ENCODE data around the gene JMJD4. TPM values are rescaled to one million over a fixed set of nuclear protein-coding genes. Genes with fewer than 3 reads are reported as not detected.
A peak's percentile ranks its signal among the peaks of the same experiment; 100 is the strongest.

Gene JMJD4
- total RNA-seq, 1 experiment from 2014 or later = 24.4 TPM

DNA sequence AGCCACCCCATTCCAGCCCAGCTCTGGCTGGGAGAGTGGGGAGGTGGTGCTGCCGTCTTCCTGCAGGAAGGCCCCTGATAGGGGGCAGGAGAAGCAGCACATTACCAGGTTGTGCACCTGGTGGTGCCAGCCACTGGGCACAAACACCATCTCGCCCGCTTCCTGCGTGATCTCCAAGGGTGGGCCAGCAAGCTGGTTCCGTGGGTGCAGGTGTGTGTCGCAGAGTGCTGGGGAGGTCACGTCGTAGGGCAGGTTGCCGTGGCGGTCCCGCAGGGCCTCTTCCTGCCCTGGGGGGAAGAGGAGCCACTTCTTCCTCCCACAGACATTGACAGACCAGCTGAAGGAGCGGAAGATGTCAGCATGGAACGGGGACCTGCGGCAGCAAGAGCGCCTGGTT lies 1.8 kb downstream of the JMJD4 start:
- Histone ChIP-seq H2BK20ac (ENCODE audit: low read depth, low read length, poor library complexity, severe bottlenecking) (no peak overlapping the region), H3K9me3 (ENCODE audit: control insufficient read depth, low read depth, low read length) (no peaks in the 10 kb centered on the region), H3K79me2 (ENCODE audit: insufficient read depth, low read length) (peaks cover 4% of the 10 kb centered on the region; the same call in 1 of the 2 replicates), H3K9ac (ENCODE audit: extremely low read depth, insufficient read length, low read length) (no peak overlapping the region), H3K27ac (ENCODE audit: insufficient read length, low read depth, low read length) (no peak overlapping the region), H3K79me1 (ENCODE audit: insufficient read depth, low read depth, low read length, poor library complexity, severe bottlenecking) (no peaks in the 10 kb centered on the region), H2BK120ac (ENCODE audit: low read depth, low read length, poor library complexity, severe bottlenecking) (no peak overlapping the region), H3K56ac (ENCODE audit: insufficient read length, low read depth, low read length) (no peak overlapping the region), H2BK15ac (ENCODE audit: low read depth, low read length) (no peak overlapping the region), H4K20me1 (ENCODE audit: control insufficient read depth, insufficient read depth, insufficient read length) (peaks cover 8% of the 10 kb centered on the region), H3K23ac (ENCODE audit: insufficient read length, low read depth, low read length) (no peak overlapping the region), H4K91ac (ENCODE audit: insufficient read length, low read depth, low read length) (no peak overlapping the region), H3K4me2 (ENCODE audit: insufficient read depth, insufficient read length, low read length) (no peak overlapping the region), H2BK5ac (ENCODE audit: insufficient read length, low read length) (no peak overlapping the region), H3K23me2 (ENCODE audit: insufficient read length, low read depth, low read length, poor library complexity, severe bottlenecking) (peaks cover 23% of the 10 kb centered on the region), H3K18ac (ENCODE audit: insufficient read length, low read depth, low read length) (no peak overlapping the region), H2AK5ac (ENCODE audit: insufficient read length, low read length) (no peak overlapping the region), H2AFZ (ENCODE audit: low read length) (no peak overlapping the region), H3K4me1 (ENCODE audit: insufficient read depth, low read length) (peaks cover 5% of the 10 kb centered on the region; the same call in 1 of the 2 replicates), H4K5ac (ENCODE audit: insufficient read length, low read depth, low read length) (no peak overlapping the region), H3T11ph (ENCODE audit: low read length) (no peak overlapping the region), H3K4ac (ENCODE audit: low read depth, low read length) (no peak overlapping the region), H3K14ac (ENCODE audit: insufficient read depth, low read length) (no peak overlapping the region), H2BK12ac (ENCODE audit: insufficient read length, low read depth, low read length) (no peak overlapping the region), H4K8ac (replicated peaks; ENCODE audit: insufficient read length, low read depth, low read length) (no peak overlapping the region), H3K27me3 (ENCODE audit: insufficient read depth, low read length) (no peaks in the 10 kb centered on the region)
- peaks cover 5 to 20% (median 18%) of the 10 kb centered on the region in 3 experiments; a peak in 6 of 7 replicates for H3K36me3 Mint-ChIP-seq (ENCODE audit: insufficient read depth in 1 of 3, low read depth in 3 of 3)
- WGBS (ENCODE audit: extremely low coverage, insufficient read length, low lambda C conversion rate) = no CpG with 5 or more reads among the region's 15 CpGs
- peak; percentile 19 for DNase-seq
- peak overlapping the region; percentile 71 to 89; a peak in 3 of 5 replicates for H3K4me3 Mint-ChIP-seq
- peaks cover 20 to 35% of the 10 kb centered on the region in 2 experiments for H3K4me1 Mint-ChIP-seq
- no peaks in the 10 kb centered on the region; the same call in 1 of the 2 replicates for H3K27me3 Mint-ChIP-seq (ENCODE audit: low read depth)
- H3K9me3 Mint-ChIP-seq = no peaks in the 10 kb centered on the region
- TF ChIP-seq, protein P1, sequence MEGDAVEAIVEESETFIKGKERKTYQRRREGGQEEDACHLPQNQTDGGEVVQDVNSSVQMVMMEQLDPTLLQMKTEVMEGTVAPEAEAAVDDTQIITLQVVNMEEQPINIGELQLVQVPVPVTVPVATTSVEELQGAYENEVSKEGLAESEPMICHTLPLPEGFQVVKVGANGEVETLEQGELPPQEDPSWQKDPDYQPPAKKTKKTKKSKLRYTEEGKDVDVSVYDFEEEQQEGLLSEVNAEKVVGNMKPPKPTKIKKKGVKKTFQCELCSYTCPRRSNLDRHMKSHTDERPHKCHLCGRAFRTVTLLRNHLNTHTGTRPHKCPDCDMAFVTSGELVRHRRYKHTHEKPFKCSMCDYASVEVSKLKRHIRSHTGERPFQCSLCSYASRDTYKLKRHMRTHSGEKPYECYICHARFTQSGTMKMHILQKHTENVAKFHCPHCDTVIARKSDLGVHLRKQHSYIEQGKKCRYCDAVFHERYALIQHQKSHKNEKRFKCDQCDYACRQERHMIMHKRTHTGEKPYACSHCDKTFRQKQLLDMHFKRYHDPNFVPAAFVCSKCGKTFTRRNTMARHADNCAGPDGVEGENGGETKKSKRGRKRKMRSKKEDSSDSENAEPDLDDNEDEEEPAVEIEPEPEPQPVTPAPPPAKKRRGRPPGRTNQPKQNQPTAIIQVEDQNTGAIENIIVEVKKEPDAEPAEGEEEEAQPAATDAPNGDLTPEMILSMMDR (conservative IDR thresholded peaks at IDR 0.05) = no peak
- H3K27ac Mint-ChIP-seq = no peak overlapping the region

Measured in H9 (cell line).